ENCODE results near the gene KTN1. TPM values are rescaled to one million over a fixed set of nuclear protein-coding genes. Genes with fewer than 3 reads are reported as not detected.

KTN1 gene, protein sequence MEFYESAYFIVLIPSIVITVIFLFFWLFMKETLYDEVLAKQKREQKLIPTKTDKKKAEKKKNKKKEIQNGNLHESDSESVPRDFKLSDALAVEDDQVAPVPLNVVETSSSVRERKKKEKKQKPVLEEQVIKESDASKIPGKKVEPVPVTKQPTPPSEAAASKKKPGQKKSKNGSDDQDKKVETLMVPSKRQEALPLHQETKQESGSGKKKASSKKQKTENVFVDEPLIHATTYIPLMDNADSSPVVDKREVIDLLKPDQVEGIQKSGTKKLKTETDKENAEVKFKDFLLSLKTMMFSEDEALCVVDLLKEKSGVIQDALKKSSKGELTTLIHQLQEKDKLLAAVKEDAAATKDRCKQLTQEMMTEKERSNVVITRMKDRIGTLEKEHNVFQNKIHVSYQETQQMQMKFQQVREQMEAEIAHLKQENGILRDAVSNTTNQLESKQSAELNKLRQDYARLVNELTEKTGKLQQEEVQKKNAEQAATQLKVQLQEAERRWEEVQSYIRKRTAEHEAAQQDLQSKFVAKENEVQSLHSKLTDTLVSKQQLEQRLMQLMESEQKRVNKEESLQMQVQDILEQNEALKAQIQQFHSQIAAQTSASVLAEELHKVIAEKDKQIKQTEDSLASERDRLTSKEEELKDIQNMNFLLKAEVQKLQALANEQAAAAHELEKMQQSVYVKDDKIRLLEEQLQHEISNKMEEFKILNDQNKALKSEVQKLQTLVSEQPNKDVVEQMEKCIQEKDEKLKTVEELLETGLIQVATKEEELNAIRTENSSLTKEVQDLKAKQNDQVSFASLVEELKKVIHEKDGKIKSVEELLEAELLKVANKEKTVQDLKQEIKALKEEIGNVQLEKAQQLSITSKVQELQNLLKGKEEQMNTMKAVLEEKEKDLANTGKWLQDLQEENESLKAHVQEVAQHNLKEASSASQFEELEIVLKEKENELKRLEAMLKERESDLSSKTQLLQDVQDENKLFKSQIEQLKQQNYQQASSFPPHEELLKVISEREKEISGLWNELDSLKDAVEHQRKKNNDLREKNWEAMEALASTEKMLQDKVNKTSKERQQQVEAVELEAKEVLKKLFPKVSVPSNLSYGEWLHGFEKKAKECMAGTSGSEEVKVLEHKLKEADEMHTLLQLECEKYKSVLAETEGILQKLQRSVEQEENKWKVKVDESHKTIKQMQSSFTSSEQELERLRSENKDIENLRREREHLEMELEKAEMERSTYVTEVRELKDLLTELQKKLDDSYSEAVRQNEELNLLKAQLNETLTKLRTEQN (N-terminal part only)
- 128 and 173 TPM in 2 replicates for total RNA-seq

DNA sequence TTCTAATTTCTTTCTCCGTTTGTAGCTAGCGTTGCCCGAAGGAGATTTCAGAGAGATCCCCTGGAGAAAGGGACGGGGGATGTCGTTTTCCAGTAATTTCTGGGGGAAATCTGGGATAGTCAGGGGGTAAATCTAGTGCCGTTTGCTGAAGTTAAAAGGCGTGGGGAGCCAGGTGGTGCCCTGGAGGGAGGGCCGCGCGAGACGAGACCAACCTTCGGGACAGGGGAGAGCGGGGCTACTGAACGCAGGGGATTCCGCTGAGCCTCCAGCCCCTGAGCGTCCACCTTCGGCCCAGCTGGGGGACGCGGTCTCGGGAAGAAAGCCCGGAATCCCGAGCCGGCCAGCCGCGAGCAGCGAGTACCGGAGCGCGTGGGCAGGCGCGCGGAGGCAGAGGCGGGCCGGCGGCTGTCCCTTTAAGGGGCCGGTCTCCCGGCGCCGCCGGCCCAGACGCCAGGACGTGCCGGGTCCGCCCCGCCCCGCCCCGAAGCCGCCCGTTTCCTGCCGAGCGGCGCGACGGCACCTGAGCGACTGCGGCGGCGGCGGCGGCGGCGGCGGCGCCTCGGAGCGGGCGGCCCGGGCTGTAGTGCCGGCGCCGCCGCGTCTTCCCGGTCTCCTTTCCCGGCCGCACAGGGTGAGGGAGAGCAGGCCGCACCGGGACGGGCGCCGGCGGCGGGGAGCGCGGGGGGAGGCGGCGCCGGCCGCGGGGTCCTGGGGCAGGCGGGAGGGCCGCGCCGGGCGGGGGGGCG is at the start of gene KTN1:
KTN1 (plus strand) TSS at position 484 of the 746 bp plus-strand sequence. CDS start 31,842 bp downstream, outside the sequence.
- Histone ChIP-seq H3K27me3 (ENCODE audit: control insufficient read depth, insufficient read depth, low read length) (no peaks in the 10 kb centered on the region), H3K36me3 (ENCODE audit: control insufficient read depth, insufficient read depth, low read length) (no peaks in the 10 kb centered on the region), H3K4me3 (ENCODE audit: low read depth, low read length) (peak within 1 kb of the TSS; percentile 93)
- FAIRE-seq (no peak), DNase-seq (ENCODE audit: low read depth) (peak; percentile 56)
- TF ChIP-seq, protein P1, sequence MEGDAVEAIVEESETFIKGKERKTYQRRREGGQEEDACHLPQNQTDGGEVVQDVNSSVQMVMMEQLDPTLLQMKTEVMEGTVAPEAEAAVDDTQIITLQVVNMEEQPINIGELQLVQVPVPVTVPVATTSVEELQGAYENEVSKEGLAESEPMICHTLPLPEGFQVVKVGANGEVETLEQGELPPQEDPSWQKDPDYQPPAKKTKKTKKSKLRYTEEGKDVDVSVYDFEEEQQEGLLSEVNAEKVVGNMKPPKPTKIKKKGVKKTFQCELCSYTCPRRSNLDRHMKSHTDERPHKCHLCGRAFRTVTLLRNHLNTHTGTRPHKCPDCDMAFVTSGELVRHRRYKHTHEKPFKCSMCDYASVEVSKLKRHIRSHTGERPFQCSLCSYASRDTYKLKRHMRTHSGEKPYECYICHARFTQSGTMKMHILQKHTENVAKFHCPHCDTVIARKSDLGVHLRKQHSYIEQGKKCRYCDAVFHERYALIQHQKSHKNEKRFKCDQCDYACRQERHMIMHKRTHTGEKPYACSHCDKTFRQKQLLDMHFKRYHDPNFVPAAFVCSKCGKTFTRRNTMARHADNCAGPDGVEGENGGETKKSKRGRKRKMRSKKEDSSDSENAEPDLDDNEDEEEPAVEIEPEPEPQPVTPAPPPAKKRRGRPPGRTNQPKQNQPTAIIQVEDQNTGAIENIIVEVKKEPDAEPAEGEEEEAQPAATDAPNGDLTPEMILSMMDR (IDR thresholded peaks at IDR 0.05; ENCODE audit: insufficient read depth, low read length, severe bottlenecking), result no peak

DNA sequence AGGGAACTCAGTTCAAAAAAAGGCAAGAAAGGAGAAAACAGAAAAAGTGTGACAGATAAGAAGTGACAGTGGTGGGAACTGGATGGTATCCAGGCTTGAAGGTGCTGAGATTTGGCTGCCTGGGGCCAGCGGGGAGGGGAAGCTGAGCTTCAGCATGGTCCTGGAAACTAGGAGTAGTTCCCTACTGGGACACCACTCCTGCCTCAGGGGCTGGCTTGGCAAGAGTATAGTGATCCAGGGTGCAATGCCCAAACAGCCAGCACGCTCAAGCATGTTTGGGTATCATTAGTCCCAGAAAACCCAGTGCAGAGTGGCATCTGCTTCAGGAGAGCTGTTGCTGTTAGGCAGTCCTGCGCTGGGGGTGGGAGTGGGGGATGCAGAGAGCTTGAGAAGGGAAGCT is 49.5 kb upstream of the KTN1 start:
- H3K4me3 ChIP-seq (ENCODE audit: low read depth, low read length), result no peak overlapping the region
- no peak for DNase-seq (ENCODE audit: low read depth)
- TF ChIP-seq, protein P1 (IDR thresholded peaks at IDR 0.05; ENCODE audit: insufficient read depth, low read length, severe bottlenecking), result no peak
- no peaks in the 10 kb centered on the region for H3K36me3 ChIP-seq (ENCODE audit: control insufficient read depth, insufficient read depth, low read length)
- no peaks in the 10 kb centered on the region for H3K27me3 ChIP-seq (ENCODE audit: control insufficient read depth, insufficient read depth, low read length)
- FAIRE-seq, result no peak

DNA sequence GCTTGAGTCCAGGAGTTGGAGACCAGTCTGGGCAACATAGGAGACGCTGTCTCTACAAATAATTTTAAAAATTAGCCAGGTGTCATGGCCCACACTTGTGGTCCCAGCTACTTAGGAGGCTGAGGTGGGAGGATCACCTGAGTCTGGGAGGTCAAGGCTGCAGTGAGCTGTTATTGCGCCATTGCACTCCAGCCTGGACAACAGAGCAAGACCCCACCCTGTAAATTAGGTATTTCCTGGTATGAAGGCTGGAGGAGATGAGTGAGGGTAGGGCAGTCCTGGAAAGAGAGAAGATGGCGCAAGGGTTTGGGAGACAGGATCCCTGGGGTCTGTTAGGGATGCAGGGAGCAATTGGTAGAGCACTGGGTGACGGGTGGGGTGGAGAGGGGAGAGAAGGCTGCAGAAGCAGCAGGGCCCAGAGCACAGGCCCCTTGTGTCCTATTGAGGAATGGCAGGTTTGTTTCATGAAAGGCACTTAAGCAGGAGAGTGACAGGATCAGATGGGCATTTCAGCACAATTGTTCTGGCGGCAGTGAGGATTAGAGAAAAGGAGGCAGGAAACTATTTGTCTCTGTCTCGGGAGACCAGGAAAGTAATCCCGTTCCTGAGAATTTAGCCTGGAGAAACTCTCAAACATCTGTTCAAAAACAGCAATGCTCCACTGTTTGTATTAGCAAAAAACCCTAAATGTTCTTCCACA is 47.2 kb upstream of the KTN1 start:
- H3K4me3 ChIP-seq (ENCODE audit: low read depth, low read length), result no peak overlapping the region
- H3K36me3 ChIP-seq (ENCODE audit: control insufficient read depth, insufficient read depth, low read length), result no peaks in the 10 kb centered on the region
- no peaks in the 10 kb centered on the region for H3K27me3 ChIP-seq (ENCODE audit: control insufficient read depth, insufficient read depth, low read length)
- FAIRE-seq, result peak; percentile 32
- TF ChIP-seq, protein P1 (IDR thresholded peaks at IDR 0.05; ENCODE audit: insufficient read depth, low read length, severe bottlenecking), result peak; percentile 2
- DNase-seq (ENCODE audit: low read depth), result no peak

DNA sequence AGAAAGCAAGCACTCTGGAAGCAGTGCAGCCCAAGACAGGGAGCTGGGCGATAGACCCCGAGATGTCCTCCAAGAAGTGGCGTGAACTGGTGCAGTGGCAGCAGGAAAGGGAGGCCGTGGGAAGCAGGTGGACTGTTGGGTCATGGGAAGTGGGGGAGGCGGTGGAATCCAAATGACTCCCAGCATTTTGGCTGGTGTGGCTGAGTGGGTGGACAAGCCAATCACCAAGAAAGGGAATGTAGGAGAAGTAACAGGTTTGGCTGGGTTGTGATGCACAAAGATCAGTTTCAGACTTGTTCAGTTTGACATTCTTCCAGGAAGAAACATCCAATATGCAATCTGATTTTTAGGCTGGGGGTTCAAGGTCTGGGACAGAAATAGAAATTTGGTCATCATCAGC is 46.0 kb upstream of the KTN1 start:
- TF ChIP-seq, protein P1 (IDR thresholded peaks at IDR 0.05; ENCODE audit: insufficient read depth, low read length, severe bottlenecking), result no peak
- Histone ChIP-seq H3K36me3 (ENCODE audit: control insufficient read depth, insufficient read depth, low read length) (no peaks in the 10 kb centered on the region), H3K4me3 (ENCODE audit: low read depth, low read length) (no peak overlapping the region), H3K27me3 (ENCODE audit: control insufficient read depth, insufficient read depth, low read length) (no peaks in the 10 kb centered on the region)
- peak; percentile 91 for DNase-seq (ENCODE audit: low read depth)
- FAIRE-seq, result no peak
